Astrocyte (in vitro differentiated cells and primary cell): ENCODE data around the gene ENO3. TPM values are rescaled to one million over a fixed set of nuclear protein-coding genes. Genes with fewer than 3 reads are reported as not detected.

Experiments used
- DNase-seq: peaks from one replicate; pipeline ENCODE4 v3.0.0-alpha.2; 2010; ENCODE audit warnings: low read depth
- FAIRE-seq: peaks from 2 replicates; lab custom pipeline; 2011; peaks lifted over from hg19 to GRCh38; lab: Jason Lieb, UNC
- H2AFZ ChIP-seq: 2 replicates; pipeline ENCODE4 v1.6.0; 2012; ENCODE audit warnings: low read depth, low read length, inconsistent platforms
- H3K27ac ChIP-seq: 2 replicates; pipeline ENCODE4 v1.5.1; 2011; ENCODE audit warnings: low read depth, low read length, inconsistent platforms
- H3K27me3 ChIP-seq: 2 replicates; pipeline ENCODE4 v1.6.0; 2011; ENCODE audit warnings: low read length, inconsistent platforms; ENCODE audit not compliant: insufficient read depth
- H3K36me3 ChIP-seq: 2 replicates; pipeline ENCODE4 v1.5.1; 2011; ENCODE audit warnings: low read length, inconsistent platforms; ENCODE audit not compliant: insufficient read depth
- H3K4me1 ChIP-seq: 2 replicates; pipeline ENCODE4 v1.5.1; 2011; ENCODE audit warnings: low read length, inconsistent platforms; ENCODE audit not compliant: insufficient read depth
- H3K4me2 ChIP-seq: 2 replicates; pipeline ENCODE4 v1.6.0; 2012; ENCODE audit warnings: low read length, inconsistent platforms
- H3K4me3 ChIP-seq: 2 replicates; pipeline ENCODE4 v1.5.1; 2011; ENCODE audit warnings: low read depth, mild to moderate bottlenecking, low read length, inconsistent platforms; ENCODE audit not compliant: insufficient read depth
- H3K79me2 ChIP-seq: 2 replicates; pipeline ENCODE4 v1.6.0; 2012; ENCODE audit warnings: mild to moderate bottlenecking, low read length, inconsistent platforms; ENCODE audit not compliant: insufficient read depth
- H3K9ac ChIP-seq: 2 replicates; pipeline ENCODE4 v1.6.0; 2012; ENCODE audit warnings: mild to moderate bottlenecking, low read length, inconsistent platforms
- H3K9me3 ChIP-seq: 2 replicates; pipeline ENCODE4 v1.5.1; 2012; ENCODE audit warnings: low read depth, mild to moderate bottlenecking, low read length, inconsistent platforms; ENCODE audit not compliant: insufficient read depth
- H4K20me1 ChIP-seq: 2 replicates; pipeline ENCODE4 v1.6.0; 2012; ENCODE audit warnings: low read length, inconsistent platforms; ENCODE audit not compliant: insufficient read depth
- H3K27ac Mint-ChIP-seq: one replicate; pipeline ENCODE4 v1.8.0; 2021; ENCODE audit warnings: mild to moderate bottlenecking, mixed read lengths; ENCODE audit not compliant: unreplicated experiment
- H3K27me3 Mint-ChIP-seq: one replicate; pipeline ENCODE4 v1.8.0; 2021; ENCODE audit warnings: low read depth, mixed read lengths; ENCODE audit not compliant: unreplicated experiment
- H3K36me3 Mint-ChIP-seq: one replicate; pipeline ENCODE4 v1.8.0; 2021; ENCODE audit warnings: low read depth, mixed read lengths; ENCODE audit not compliant: unreplicated experiment
- H3K4me1 Mint-ChIP-seq: one replicate; pipeline ENCODE4 v1.8.0; 2021; ENCODE audit warnings: low read depth, mixed read lengths; ENCODE audit not compliant: unreplicated experiment
- H3K4me3 Mint-ChIP-seq: one replicate; pipeline ENCODE4 v1.8.0; 2021; ENCODE audit warnings: mild to moderate bottlenecking, moderate library complexity, mixed read lengths; ENCODE audit not compliant: unreplicated experiment
- H3K9me3 Mint-ChIP-seq: one replicate; pipeline ENCODE4 v1.8.0; 2021; ENCODE audit warnings: mild to moderate bottlenecking, mixed read lengths; ENCODE audit not compliant: unreplicated experiment
- EZH2 ChIP-seq: IDR thresholded peaks from 2 replicates; pipeline ENCODE4 v1.6.1; 2012; ENCODE audit warnings: mild to moderate bottlenecking, low read length, inconsistent platforms; ENCODE audit not compliant: insufficient read depth
- total RNA-seq: library from RNA; stranded (reverse); gene quantifications from 2 replicates; pipeline ENCODE4 v1.2.1, GENCODE V29; 2021
- TF ChIP-seq, protein P1 (sequence below): IDR thresholded peaks from 2 replicates; pipeline ENCODE4 v1.5.1; 2011; ENCODE audit warnings: low read depth, mild to moderate bottlenecking, inconsistent platforms, low read length, moderate library complexity; ENCODE audit not compliant: insufficient read depth

ENO3 gene
- total RNA-seq, 1 donor from 2014 or later = 20.4 TPM

DNA sequence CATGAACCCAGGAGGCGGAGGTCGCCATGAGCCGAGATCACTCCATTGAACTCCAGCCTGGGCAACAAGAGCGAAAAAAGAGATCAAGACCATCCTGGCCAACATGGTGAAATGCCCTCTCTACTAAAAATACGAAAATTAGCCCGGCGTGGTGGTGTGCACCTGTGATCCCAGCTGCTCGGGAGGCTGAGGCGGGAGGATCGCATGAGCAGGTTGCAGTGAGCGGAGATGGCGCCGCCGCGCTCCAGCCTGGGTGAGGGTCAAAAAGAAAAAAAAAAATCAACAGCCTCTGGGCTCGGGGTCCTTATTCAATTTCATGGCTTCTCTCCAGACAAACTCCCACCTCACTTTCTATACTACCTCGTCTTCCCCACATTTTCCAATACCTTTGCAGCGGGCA, 22.0 kb upstream of the ENO3 start:
- H3K4me3 Mint-ChIP-seq = no peak overlapping the region
- H4K20me1 ChIP-seq = no peaks in the 10 kb centered on the region
- peaks cover 4% of the 10 kb centered on the region for H3K4me1 Mint-ChIP-seq
- H2AFZ ChIP-seq = no peak overlapping the region
- H3K9me3 Mint-ChIP-seq = no peaks in the 10 kb centered on the region
- no peaks in the 10 kb centered on the region for H3K27me3 Mint-ChIP-seq
- TF ChIP-seq, protein P1, sequence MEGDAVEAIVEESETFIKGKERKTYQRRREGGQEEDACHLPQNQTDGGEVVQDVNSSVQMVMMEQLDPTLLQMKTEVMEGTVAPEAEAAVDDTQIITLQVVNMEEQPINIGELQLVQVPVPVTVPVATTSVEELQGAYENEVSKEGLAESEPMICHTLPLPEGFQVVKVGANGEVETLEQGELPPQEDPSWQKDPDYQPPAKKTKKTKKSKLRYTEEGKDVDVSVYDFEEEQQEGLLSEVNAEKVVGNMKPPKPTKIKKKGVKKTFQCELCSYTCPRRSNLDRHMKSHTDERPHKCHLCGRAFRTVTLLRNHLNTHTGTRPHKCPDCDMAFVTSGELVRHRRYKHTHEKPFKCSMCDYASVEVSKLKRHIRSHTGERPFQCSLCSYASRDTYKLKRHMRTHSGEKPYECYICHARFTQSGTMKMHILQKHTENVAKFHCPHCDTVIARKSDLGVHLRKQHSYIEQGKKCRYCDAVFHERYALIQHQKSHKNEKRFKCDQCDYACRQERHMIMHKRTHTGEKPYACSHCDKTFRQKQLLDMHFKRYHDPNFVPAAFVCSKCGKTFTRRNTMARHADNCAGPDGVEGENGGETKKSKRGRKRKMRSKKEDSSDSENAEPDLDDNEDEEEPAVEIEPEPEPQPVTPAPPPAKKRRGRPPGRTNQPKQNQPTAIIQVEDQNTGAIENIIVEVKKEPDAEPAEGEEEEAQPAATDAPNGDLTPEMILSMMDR = no peak
- TF ChIP-seq EZH2 = no peak
- H3K9ac ChIP-seq = no peak overlapping the region
- no peak overlapping the region for H3K4me2 ChIP-seq
- FAIRE-seq = no peak
- no peak overlapping the region for H3K27ac ChIP-seq
- no peak overlapping the region for H3K27ac Mint-ChIP-seq
- no peaks in the 10 kb centered on the region for H3K36me3 ChIP-seq
- H3K36me3 Mint-ChIP-seq = peaks cover 23% of the 10 kb centered on the region
- H3K79me2 ChIP-seq = no peaks in the 10 kb centered on the region
- no peak for DNase-seq
- no peak overlapping the region for H3K4me3 ChIP-seq
- peaks cover under 1% of the 10 kb centered on the region for H3K4me1 ChIP-seq
- no peaks in the 10 kb centered on the region for H3K9me3 ChIP-seq
- no peaks in the 10 kb centered on the region for H3K27me3 ChIP-seq

DNA sequence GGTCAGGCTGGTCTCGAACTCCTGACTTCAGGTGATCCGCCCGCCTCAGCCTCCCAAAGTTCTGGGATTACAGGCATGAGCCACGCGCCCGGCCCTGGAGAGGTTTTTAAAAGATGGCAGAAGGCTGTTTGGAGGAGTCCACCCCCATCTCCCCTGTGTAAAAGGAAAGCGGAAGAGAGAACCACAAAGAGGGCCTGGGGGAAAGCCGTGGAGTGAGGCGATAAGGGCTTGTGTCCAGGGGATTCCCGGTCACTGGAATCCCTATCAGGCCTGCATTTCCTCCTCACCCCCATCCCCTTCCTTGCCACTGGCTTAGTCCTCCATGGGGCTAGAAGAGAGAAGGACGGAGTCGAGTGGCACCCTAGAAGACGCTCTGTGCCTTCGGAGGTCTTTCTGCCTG, 19.0 kb upstream of the ENO3 start, which contains the start of gene GP1BA:
Gene GP1BA (plus strand): TSS at position 315 of the 400 bp plus-strand sequence. CDS start 328 bp downstream, outside the sequence.
- FAIRE-seq (no peak), DNase-seq (no peak)
- H3K4me1 Mint-ChIP-seq = peaks cover 12% of the 10 kb centered on the region
- Histone ChIP-seq H3K9me3 (no peaks in the 10 kb centered on the region), H3K27me3 (no peaks in the 10 kb centered on the region), H3K9ac (no peak within 1 kb of the TSS), H2AFZ (no peak within 1 kb of the TSS), H3K4me2 (no peak within 1 kb of the TSS), H3K27ac (no peak within 1 kb of the TSS), H3K4me1 (peaks cover 7% of the 10 kb centered on the region), H4K20me1 (no peaks in the 10 kb centered on the region), H3K36me3 (no peaks in the 10 kb centered on the region), H3K79me2 (no peaks in the 10 kb centered on the region), H3K4me3 (no peak within 1 kb of the TSS)
- H3K9me3 Mint-ChIP-seq = no peaks in the 10 kb centered on the region
- H3K4me3 Mint-ChIP-seq = no peak within 1 kb of the TSS
- no peak for TF ChIP-seq EZH2
- TF ChIP-seq, protein P1 = no peak
- H3K36me3 Mint-ChIP-seq = peaks cover 24% of the 10 kb centered on the region
- H3K27ac Mint-ChIP-seq = no peak within 1 kb of the TSS
- H3K27me3 Mint-ChIP-seq = no peaks in the 10 kb centered on the region

DNA sequence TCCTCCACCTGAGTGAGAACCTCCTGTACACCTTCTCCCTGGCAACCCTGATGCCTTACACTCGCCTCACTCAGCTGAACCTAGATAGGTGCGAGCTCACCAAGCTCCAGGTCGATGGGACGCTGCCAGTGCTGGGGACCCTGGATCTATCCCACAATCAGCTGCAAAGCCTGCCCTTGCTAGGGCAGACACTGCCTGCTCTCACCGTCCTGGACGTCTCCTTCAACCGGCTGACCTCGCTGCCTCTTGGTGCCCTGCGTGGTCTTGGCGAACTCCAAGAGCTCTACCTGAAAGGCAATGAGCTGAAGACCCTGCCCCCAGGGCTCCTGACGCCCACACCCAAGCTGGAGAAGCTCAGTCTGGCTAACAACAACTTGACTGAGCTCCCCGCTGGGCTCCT, 18.2 kb upstream of the ENO3 start:
- DNase-seq = no peak
- Histone ChIP-seq H3K27ac (no peak overlapping the region), H2AFZ (no peak overlapping the region), H3K36me3 (no peaks in the 10 kb centered on the region), H3K4me1 (peaks cover 7% of the 10 kb centered on the region), H3K79me2 (peaks cover 2% of the 10 kb centered on the region), H3K27me3 (no peaks in the 10 kb centered on the region), H3K9ac (no peak overlapping the region), H3K4me3 (no peak overlapping the region), H4K20me1 (no peaks in the 10 kb centered on the region), H3K9me3 (no peaks in the 10 kb centered on the region), H3K4me2 (no peak overlapping the region)
- Mint-ChIP-seq H3K27me3 (no peaks in the 10 kb centered on the region), H3K9me3 (no peaks in the 10 kb centered on the region), H3K4me1 (peaks cover 12% of the 10 kb centered on the region), H3K27ac (no peak overlapping the region), H3K4me3 (no peak overlapping the region), H3K36me3 (peaks cover 24% of the 10 kb centered on the region)
- no peak for FAIRE-seq
- TF ChIP-seq, protein P1 = no peak
- no peak for TF ChIP-seq EZH2
